HG03442 (cell line): ENCODE data around the gene MFSD6.
"Not testable (repeated sequence)": the region's sequence is repeated elsewhere in the genome, so short reads cannot be mapped to it uniquely, and the experiment has no call there.

Source experiments
- ATAC-seq: cut with Tn5 transposase; IDR thresholded peaks from one replicate; pipeline ENCODE4 v1.9.1; 2021; ENCODE audit warnings: mild to moderate bottlenecking, moderate library complexity; ENCODE audit not compliant: unreplicated experiment

MFSD6 gene

DNA sequence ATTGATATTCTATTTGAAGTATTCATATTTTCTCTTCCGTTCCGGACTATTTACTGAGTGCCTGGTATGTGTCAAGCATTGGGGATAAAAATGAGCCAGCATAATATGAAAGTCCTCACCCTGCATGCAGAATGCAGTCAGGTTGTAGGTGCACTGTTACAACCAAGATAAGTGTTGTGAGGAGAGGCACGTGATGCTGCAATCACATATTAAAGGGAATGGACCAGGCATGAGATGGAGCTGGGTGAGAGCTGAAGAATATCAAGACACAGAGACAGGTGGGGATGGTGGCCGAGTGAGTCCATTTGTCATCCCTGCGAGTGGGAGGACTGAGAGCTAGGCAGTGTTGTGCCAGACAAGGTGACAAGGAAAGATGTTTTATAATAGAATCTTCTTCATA, 52.3 kb downstream of the MFSD6 start:
- ATAC-seq: no peak

DNA sequence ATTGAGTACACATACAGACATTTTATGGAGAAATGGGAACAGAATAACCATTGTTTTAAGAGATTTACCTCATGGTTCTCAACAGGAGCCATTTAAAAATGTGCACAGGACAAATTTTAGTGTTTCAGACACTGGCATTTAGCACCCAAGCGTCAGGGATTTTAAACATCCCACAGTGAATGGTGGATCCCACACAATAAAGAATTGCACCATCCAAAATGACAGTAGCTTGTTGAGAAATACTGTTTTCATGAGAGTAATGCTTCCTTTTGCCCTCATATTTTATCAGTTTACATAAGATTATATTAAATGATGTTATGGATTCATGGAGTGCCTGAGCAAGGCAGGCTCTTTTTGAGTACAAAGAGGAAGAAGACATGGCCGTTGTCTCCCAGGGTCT, 54.0 kb downstream of the MFSD6 start:
- ATAC-seq: no peak

DNA sequence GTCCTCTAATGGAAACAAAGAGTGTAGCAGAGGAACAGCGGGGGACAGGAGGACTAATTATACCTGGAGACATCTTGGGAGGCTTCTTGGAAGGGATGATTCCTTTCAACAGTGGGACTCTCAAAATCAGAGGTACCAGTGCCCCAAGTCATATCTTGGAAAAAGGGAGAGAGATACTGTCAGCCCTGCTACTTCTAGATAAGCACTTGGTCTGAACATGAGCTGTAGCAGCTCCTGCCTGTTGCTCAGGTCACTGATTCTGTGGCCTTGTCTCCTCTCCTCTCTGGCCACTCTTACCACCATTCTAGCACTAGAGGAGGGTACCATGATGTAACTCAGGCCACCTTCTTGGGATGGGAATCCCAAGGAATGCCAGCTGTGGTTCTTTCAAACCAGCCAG, 54.5 kb downstream of the MFSD6 start:
- no peak for ATAC-seq

DNA sequence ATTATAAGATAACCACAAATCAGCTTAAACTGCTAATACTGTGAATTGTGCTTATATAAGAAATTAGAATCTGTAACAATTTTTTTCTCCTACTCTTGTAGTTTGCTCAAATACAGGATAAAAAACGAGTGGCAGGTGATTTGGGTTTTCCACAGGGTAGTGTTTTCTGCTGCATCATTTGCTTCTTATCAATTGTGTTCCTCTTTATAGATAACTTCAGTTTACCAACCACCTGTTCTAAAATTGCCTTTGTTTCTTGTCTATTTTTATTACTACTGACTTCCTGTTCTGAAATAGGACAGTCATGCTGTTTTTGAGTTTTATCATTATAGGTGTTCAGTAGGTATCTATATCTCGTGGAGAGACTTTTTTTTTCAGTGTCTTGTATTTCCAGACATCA, 56.9 kb downstream of the MFSD6 start:
- peak; percentile 48 for ATAC-seq

GRCh38 chr2:190466819-190467446, 58.8 kb downstream of the MFSD6 start:
- no peak for ATAC-seq

GRCh38 chr2:190467575-190468083, 59.5 kb downstream of the MFSD6 start:
- peak; percentile 29 for ATAC-seq

DNA sequence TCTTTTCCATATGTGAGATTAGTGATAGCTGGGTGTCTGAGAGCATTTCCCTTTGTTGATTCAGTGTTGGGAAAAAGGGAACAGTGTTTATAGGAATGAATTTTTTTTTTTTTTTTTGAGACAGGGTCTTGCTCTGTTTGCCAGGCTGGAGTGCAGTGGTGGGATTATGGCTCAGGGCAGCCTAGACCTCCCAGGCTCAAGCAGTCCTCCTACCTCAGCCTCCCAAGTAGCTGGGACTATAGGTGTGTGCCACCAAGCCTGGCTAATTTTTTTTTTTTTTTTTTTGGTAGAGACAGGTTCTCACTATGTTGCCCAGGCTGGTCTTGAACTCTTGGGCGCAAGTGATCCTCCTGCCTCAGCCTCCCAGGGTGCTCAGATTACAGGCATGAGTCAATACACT, 60.2 kb downstream of the MFSD6 start:
- not testable (repeated sequence) for ATAC-seq

DNA sequence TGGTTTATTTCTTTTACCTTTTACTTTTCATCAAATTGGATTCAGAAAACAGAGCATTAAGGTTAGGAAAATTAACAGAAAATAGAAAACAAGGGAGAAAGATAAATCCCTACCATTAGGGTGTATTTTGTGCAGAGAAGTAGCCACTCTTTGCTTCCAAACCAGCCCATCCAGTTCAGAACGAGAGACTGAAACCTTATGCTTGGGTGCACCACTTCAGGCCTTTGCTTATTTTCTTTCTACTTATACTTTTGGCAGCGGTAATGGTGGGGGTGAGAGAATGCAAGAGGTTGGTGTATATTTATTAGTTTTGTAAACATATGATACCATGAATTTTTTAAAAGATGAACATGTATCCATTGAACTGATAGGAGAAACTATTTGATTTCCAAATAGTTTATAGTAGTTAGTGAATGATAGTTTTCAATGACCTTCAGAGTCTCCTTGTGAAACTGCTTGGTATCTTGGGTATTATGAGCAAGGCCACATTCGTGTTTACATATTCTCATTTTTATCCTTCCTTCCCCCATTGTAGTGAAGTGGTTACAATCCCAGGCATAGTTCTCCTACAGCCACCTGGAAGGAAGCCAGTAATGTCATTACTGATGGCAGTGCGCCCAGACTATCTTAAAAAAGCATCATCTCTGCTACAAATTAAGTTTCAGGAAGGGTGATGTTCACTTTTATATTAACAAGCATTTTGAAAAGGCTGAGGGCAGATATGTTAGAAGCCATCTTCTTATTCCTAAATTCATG, 60.8 kb downstream of the MFSD6 start:
- ATAC-seq: peak; percentile 61

GRCh38 chr2:190469771-190470170, 61.6 kb downstream of the MFSD6 start:
- ATAC-seq: no peak

DNA sequence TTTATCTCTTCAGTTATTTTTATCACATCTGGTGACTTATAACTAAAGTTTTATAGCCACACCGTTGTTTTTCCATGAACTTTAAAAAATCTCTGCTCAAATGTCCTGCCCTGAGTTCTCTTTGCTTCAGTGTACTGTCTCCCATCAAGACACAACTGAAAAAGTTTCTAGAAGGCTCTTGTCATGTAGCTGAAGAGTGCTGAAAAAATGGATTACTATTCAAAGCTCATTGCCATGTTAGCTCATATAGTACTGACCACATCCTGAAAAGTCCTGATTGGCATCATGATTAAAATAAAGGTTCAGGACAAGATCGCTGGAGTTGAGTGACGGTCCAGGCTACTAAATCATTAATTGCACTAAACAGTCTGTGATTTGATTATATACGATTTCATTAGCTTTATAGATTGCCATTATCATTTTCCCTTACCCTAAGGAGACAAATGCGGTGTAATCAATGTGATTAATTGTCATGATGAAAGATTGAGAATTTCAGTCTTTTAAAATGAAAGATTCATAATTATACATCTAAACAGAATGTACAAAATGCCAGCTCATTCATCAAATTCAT, 62.2 kb downstream of the MFSD6 start:
- ATAC-seq: no peak

DNA sequence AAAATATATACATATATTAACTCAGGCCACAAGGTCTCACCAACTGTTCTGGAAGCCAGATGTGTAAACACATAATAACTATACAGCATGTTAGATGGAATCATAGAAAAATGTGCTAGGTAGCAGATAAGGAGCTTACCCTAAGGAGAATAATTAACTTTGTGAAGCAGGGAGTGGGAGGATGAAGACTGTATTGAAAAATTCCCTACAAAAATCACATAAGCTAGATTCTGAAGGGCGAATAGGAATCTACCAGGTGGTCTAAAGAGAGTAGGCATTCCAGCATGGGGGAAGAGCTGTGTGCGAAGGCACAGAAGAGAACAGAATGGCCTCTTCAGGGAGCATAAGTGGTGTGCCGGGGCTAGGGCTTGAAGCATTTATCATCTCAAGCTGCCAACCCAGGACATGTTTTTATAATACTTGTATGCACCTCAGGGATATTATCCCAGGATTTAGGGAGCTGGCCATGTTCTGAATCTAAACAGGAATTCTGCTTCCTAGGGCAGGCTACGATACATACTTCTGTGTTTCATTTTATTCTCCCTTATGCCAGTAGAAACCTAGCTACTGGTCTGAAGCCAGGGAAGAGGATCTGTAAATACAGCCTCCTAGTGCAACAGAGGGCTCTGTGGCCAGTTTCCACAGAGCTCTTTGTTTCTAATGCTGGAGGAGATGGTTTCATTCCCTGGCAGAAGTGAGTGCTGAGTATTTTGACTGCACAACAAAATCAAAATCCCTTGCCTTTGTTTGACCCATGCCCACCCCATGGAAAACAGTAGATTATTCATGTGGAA, 69.7 kb downstream of the MFSD6 start:
- no peak for ATAC-seq

- no peak for ATAC-seq
Observed at GRCh38 chr2:190478572-190479195, 70.5 kb downstream of the MFSD6 start.

GRCh38 chr2:190481339-190481738, 73.2 kb downstream of the MFSD6 start:
- ATAC-seq: no peak

- no peak for ATAC-seq
Observed at GRCh38 chr2:190482451-190482850, 74.3 kb downstream of the MFSD6 start.

DNA sequence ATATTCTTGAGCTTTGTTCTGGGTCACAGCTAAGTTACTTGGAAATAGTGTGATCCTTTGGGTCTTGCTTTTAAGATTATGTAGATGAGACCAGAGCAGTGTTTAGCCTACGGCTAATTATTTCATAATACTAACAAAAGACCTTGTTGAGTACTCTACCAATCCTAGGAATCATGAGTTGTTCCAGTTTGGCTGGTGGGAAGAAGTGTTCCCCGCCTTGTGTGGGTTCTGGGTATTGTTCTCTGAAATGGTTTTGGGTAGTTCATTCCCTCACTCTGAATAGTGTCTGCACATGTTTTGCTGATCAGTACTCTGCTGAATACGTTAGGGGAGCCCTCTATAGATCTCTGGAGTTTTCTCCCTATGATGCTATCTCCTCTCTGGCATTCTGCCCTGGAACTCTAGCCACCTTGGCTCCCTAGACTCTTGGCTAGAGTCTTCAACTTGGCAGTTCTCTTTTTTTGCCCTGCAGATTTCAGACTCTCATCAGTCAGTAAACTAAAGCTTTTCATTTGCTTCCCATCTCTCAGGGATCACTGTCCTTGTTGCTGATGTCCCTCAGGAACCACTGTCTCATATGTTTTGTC, 78.0 kb downstream of the MFSD6 start:
- no peak for ATAC-seq

DNA sequence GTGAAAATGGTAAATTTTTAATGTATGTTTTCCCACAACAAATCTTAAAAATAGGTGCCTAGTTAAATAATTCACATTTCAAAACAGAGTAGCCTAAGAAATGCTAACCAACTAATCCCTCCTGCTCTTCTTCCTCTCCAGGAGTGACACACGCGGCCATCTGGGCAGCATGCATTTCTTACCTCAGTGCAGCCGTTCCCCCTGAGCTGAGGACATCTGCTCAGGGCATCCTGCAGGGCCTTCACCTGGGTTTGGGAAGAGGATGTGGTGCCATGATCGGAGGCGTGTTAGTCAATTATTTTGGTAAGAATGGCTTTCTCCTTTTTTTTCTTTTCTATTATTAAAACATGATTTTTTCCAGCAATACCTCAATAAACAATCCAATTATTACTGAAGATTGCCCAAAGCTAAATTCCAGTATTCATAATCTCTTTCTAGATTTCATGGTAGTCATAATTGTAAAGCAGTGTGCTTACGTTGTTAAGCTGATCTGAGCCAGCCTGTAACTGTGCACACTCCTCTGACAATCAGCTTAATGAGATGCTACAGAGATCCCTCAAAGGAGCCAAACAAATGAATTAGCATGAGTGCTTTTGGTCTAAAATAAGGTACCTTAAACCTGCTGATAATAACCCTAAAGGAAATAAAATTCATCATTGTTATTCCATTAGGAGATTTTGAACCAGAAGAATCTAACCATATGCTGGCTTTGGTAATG, 80.5 kb downstream of the MFSD6 start:
- ATAC-seq: no peak

DNA sequence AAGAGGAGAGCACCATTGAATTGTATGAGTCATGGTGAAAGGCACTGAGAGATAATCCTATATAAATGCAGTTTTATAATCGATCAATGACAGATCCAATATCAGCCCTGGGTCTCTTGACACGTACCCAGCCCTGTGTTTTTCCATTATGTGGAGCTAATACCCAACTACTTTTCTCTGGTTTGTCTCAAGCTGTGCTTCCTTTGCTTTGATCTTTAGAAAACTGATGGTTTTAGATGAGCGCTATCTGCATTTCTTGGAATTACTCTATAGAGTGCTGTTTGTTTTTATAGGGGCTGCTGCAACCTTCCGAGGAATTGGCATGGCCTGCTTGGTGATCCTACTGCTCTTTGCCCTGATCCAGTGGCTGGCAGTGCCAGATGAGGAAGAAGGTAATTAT, 81.3 kb downstream of the MFSD6 start:
- no peak for ATAC-seq

GRCh38 chr2:190490502-190490901, 82.3 kb downstream of the MFSD6 start:
- no peak for ATAC-seq

DNA sequence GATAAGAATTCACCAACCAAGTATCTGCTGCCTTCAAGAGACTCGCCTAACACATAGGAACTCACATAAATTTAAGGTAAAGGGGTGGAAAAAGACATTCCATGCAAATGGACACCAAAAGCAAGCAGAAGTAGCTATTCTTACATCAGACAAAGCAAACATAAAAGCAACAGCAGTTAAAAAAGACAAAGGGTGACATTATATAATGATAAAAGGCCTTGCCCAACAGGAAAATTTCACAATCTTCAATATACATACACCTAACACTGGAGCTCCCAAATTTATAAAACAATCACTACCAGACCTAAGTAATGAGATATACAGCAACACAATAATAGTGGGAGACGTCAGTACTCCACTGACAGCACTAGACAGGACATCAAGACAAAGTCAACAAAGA, 84.9 kb downstream of the MFSD6 start:
- ATAC-seq: no peak
